ENCODE data around the gene IFNA4.
"Not testable (repeated sequence)": the region's sequence is repeated elsewhere in the genome, so short reads cannot be mapped to it uniquely, and the experiment has no call there.

IFNA4 gene

GRCh38 chr9:21187487-21187886 lies at the start of gene IFNA4:
IFNA4 (minus strand) TSS chr9:21187587; CDS start chr9:21187531, 56 bp downstream.
- DNase-seq (ENCODE audit: low read depth): not testable (repeated sequence)

- not testable (repeated sequence) for DNase-seq (ENCODE audit: low read depth)
These were observed 49.0 kb upstream of the IFNA4 start for GRCh38 chr9:21236360-21236714.

- DNase-seq (ENCODE audit: low read depth): not testable (repeated sequence)
These were observed 48.3 kb upstream of the IFNA4 start for GRCh38 chr9:21235468-21236359.

GRCh38 chr9:21234153-21234687 lies 46.8 kb upstream of the IFNA4 start:
- DNase-seq (ENCODE audit: low read depth): no peak

GRCh38 chr9:21233258-21233657 lies 45.9 kb upstream of the IFNA4 start:
- DNase-seq (ENCODE audit: low read depth): no peak

GRCh38 chr9:21228122-21228521 lies 40.7 kb upstream of the IFNA4 start, which contains the start of gene IFNA17:
IFNA17 (minus strand) TSS chr9:21228222; CDS start chr9:21228173, 49 bp downstream.
- DNase-seq (ENCODE audit: low read depth): no peak

GRCh38 chr9:21217211-21217610 lies 29.8 kb upstream of the IFNA4 start, which contains the start of gene IFNA16:
IFNA16 (minus strand) TSS chr9:21217311; CDS start chr9:21217305, 6 bp downstream.
- DNase-seq (ENCODE audit: low read depth): not testable (repeated sequence)

- not testable (repeated sequence) for DNase-seq (ENCODE audit: low read depth)
These were observed 26.3 kb upstream of the IFNA4 start for GRCh38 chr9:21213411-21214326.

GRCh38 chr9:21212160-21212559 lies 24.8 kb upstream of the IFNA4 start:
- not testable (repeated sequence) for DNase-seq (ENCODE audit: low read depth)

GRCh38 chr9:21210782-21211181 lies 23.4 kb upstream of the IFNA4 start:
- DNase-seq (ENCODE audit: low read depth): not testable (repeated sequence)

- DNase-seq (ENCODE audit: low read depth): no peak
These were observed 22.9 kb upstream of the IFNA4 start for GRCh38 chr9:21210311-21210710.

GRCh38 chr9:21207043-21207442 lies 19.7 kb upstream of the IFNA4 start, which contains the start of gene IFNA10:
IFNA10 (minus strand) TSS chr9:21207143; CDS start chr9:21207097, 46 bp downstream.
- DNase-seq (ENCODE audit: low read depth): not testable (repeated sequence)

GRCh38 chr9:21205204-21205603 lies 17.8 kb upstream of the IFNA4 start:
- no peak for DNase-seq (ENCODE audit: low read depth)

GRCh38 chr9:21202105-21202504 lies 14.7 kb upstream of the IFNA4 start, which contains the start of gene IFNA7:
IFNA7 (minus strand) TSS chr9:21202205; CDS start chr9:21202165, 40 bp downstream.
- DNase-seq (ENCODE audit: low read depth): not testable (repeated sequence)

- not testable (repeated sequence) for DNase-seq (ENCODE audit: low read depth)
These were observed 7.7 kb upstream of the IFNA4 start for GRCh38 chr9:21194867-21195776.

- not testable (repeated sequence) for DNase-seq (ENCODE audit: low read depth)
These were observed 4.3 kb downstream of the IFNA4 start for GRCh38 chr9:21182810-21183736.

- DNase-seq (ENCODE audit: low read depth): no peak
These were observed 12.7 kb downstream of the IFNA4 start for GRCh38 chr9:21174671-21175070.

GRCh38 chr9:21172156-21172555 lies 15.2 kb downstream of the IFNA4 start:
- DNase-seq (ENCODE audit: low read depth): no peak

GRCh38 chr9:21171351-21171750 lies 16.0 kb downstream of the IFNA4 start:
- DNase-seq (ENCODE audit: low read depth): no peak

GRCh38 chr9:21166560-21166959 lies 20.8 kb downstream of the IFNA4 start, which contains the start of gene IFNA21:
IFNA21 (minus strand) TSS chr9:21166660; CDS start chr9:21166612, 48 bp downstream.
- DNase-seq (ENCODE audit: low read depth): not testable (repeated sequence)
